HG02943 (cell line): ENCODE data around the gene FGD5.

Experiments used
- ATAC-seq: cut with Tn5 transposase; IDR thresholded peaks from one replicate; pipeline ENCODE4 v1.9.1; 2021; ENCODE audit warnings: mild to moderate bottlenecking, low read depth, moderate library complexity; ENCODE audit not compliant: unreplicated experiment

The FGD5 gene

DNA sequence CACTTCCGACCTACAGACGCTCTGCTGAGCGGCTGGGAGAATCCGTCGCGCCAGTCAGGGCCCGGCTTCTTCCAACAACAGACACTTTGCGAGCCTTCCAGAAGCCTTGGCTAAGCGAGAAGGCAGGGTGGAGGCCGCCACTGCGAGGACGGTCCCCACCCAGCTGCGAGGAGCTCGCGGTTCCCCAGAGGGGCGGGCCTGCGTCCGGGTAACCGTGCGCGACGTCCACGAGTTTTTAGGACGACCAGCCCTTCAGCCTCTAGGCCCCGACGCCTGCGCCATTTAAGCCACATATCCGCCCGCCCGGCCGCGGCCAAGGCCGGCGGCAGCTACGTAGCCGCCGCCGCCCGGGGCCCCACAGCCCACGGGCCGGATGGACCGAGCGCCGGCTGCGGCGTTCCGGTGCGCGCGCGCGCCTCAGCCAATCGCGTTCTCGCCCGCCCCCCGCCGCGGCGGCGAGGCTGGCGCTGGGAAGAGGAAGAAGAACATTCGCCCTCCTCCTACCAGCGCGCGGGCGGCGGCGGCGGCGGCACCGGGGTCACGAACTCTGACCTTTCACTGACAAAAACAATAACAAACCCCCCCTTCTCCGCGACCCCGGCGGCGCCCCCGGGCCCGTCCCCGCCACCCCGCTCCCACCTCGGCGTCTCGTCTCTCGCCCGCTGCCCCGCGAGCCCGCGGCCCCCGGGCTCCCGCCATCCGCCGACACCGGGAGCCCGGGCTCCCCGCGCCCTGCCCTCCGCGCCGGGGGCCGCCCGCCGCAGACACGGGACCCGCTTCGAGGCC lies 128.5 kb downstream of the FGD5 start, which contains the start of gene NR2C2:
Gene NR2C2 (plus strand): TSS at position 484 of the 786 bp plus-strand sequence. CDS start 56,332 bp downstream, outside the sequence.
- ATAC-seq = peak; percentile 45

DNA sequence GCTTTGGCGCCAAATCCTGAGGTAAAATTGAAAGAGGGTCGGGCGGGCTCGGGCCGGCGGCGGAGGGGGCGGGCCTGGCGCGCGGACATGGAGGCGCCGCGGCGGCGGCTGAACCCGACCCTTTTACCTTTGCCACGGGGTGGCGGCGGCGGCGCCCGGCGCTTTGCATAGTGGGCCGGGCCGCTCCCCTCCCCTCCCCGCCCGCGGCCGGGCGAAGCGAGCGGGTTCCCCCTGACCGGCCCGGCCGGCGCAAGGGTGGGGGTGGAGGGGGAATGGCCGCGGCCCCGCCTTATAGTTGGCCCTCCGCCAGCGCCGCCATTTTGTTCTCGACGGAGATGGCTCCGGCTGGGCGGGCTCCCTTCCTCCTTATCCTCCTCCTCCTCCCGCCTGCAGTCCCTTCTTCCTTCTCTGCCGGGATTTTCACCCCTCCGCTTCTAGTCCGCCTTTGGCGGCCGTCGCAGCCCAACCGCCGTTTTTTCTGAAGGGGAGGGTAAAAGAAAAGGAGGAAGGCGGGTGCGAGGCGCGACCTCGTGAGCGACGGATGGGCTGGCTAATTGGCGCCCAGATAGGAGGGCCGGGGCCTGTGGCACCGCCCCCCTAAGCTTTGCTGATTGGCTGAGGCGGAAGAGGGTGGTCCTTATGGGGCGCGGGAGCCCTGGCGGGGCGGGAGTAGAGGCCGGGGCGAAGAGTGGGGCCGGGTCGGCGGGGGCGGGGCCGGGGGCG lies 129.3 kb downstream of the FGD5 start:
- peak; percentile 84 for ATAC-seq

DNA sequence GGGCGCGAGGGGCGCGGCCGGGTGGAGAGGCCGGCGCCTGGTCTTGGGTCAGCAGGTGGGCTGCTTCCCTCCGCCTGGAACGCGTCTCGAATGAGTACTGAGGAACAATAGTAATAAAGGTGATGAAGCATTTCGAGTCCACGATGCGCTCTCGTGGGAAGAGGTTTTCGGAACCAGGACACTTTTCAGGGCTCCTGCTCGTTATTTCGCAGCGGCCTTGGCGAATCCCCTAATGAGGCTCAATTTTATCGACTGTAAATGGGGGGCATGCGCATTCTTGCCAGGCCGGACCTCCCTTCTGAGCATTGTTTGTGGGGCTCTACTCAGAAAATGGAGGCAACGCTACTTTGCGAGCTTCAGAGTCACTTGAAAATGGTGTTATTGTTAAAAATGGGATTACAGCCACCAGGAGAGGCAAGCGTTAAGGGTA lies 129.9 kb downstream of the FGD5 start:
- ATAC-seq = no peak

DNA sequence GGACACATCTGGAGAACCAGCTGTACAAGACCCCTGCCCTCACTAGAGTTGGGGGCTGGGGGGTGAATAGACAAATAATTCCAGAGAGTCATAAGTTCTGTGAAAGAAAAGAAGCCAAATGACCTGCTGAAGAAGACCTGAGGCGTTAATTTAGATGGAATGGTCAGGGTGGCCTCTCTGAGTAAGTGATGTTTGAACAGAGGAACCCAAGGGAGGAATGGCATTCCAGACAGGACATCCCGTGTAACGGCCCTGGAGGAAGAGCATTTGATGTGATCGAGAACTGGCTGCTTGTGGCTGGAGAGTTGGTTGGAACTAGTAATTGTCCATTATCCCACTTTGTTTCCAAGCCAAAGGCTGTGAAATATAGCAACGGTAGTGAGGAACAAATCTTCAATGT lies 130.4 kb downstream of the FGD5 start:
- ATAC-seq = no peak

DNA sequence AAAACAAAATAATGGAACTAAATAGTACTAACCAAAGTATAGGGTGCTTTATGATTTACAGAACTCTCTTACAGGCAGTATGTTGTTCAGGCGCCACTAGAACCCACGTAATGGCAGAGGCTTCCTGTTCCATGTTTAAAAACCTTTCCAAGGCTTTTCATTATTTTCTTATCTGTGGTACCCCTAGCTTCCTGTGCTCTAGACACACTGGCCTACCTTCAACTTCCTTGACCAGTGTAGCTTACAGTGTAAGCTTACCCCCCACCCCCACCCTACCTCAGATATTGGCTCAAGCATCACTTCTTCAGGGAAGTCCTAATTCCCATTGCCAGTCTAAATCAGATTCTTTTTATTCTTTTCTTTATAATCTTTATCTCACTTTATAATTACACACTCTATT lies 131.5 kb downstream of the FGD5 start:
- no peak for ATAC-seq

DNA sequence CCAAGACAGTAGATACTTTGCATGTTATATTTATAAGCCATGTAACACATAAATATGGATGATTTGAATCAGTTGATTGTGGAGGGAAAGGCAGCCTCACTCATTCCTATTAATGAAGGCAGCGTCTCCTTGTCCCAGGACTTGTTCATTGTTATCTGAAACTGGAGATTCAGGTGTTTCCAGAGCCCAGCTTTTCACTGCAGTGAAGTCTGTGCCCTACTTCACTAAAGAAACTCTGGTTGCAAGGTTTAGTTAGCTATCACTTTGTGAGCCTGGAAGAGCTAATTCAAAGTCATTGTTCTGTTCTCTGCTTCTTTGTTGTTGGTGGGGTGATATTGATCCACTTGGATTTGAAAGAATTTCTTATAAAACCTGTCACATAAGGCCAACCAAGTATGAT lies 138.4 kb downstream of the FGD5 start:
- no peak for ATAC-seq

DNA sequence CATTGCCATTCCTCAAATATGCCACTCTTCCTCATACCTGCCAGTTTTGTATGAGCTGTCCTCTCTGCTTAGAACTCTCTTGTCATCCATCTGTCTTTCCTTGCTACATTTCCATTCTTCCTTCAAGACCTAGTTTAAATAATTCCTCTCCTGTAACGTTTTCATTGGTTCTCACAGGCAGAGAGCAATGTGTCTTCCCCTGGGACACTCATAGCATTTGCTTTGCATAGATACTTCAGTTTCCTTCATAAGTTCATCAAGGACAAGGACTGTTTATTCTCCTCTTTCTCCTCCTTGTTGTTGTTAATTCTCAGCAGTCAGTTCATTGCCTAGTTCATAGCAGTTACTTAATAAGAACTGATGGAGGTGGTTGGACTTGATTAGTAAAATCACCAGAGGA lies 139.2 kb downstream of the FGD5 start:
- ATAC-seq = no peak

DNA sequence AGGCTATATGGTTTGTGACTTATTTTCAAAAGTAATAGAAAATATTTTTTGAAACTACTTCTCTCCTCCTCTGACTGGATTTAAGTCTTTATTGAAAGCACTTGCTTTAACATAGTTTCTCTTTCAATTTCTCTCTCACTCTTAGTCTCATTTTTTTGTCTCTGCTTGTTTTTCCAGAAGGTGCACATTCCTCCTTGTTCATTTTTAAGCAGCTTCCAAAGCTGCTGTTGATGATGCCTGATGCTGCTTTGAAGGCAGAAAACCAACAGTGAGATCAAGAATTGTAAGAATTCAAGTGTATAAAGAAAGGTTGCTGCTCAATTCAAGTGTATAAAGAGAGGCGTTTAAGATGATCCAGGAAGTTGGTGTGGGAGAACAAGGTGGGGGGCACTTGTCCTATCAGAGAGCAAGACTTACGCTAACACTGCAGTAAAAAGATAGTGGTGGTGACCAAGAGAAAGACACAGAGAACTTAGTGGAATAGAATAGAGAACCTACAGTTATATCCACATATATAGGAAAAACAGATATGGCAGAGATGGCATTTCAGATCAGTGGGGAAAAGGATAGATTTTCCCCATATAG lies 140.7 kb downstream of the FGD5 start:
- ATAC-seq = no peak

DNA sequence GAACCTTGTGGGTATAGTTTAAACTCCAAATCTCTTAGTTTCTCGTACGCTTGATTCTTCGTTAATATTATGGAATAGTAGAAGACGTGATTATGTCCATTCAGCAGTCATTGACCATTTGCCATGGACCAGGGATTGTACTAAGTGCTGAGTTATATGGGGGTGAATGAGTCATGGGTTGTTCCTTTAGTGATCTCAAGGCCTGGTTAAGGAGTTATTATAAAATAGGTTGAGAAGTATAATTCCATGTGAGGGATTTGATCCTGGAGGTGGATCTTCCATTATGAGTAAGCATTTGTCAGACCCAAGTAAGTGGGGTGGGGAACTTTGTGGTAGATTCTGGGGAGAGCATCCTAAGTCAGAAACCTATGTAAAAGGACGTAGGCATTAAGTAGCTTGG lies 144.0 kb downstream of the FGD5 start:
- no peak for ATAC-seq

DNA sequence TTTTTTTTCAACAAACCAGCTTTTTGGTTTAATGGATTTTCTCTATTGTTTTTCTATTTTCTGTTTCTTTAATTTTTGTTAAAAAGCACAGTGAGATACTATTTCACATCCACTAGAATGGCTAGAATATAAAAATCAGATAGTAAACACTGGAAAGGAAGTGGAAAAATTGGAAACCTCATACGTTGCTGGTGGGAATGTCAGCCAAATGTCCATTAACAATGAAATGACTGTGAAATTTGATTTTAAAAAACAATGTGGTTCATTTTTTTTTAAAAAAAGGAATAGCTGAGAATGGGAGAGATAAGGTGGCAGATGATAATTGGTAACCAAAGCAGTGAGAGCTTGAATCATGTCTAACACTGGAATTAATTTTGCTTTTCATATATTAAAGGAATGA lies 148.5 kb downstream of the FGD5 start:
- no peak for ATAC-seq

DNA sequence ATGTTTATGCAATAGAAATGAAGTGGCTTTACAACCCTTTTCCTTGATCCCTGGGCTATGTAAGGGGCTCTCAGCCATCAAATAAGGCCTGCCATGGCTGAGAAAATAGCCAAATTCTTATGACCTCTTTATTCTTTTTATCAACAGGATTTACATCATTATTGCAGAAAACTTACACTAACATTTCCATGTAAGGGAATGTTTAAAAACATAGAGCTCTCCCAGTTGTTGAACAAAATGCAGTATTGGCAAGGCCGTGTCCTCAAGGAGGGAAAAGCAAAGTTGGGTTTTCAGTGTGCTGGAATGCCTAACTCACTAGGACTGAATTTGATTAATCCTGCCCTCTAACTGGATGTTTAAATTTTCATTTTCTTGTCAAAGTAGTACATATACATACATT lies 150.9 kb downstream of the FGD5 start:
- ATAC-seq = no peak

DNA sequence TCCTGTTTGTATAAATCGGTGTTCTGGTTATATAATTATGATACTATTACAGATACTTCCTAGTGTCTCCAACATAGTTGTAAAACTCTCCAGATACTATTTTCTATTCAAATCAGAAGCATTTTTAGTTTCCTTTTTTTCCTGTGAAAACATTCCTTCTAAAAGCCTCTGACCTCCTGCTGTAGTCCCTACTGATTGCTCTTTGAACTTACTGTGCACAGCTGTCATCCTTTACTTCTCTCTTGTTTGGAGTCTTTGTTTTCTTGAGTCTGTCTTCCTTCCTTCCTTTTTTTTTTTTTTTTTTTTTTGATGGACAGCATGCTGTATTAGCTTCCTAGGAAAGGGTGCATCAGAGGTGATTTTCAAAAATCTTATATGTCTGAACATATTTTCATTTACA lies 157.6 kb downstream of the FGD5 start:
- no peak for ATAC-seq

DNA sequence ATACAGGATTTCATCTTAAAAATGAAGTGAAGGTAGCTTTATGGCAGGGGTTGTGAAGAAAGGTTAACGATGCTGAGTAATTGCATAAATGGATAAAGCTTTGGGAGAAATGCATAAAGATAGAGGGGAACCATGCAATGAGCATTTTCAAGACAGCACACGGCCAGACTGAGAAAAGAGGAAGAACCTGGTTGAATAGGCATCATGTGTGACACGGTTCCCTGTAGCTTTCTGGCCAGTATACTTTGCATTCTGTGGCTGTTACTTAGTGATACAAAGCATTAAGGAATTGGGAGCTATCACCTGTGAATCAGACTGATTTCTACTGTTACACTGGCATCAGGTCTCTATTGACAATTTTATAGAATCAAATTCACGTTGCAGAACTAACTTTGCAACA lies 161.9 kb downstream of the FGD5 start:
- no peak for ATAC-seq
